T-helper 1 cell (primary cell): ENCODE data around the gene PRKAA2.

ENCODE experiments used
- DNase-seq, 5 donors: peaks; one replicate each; pipeline ENCODE4 v3.0.0-alpha.2; 2012 to 2020

The PRKAA2 gene

GRCh38 chr1:56726706-56727105, 81.6 kb downstream of the PRKAA2 start:
- no peak for DNase-seq

GRCh38 chr1:56728964-56729363, 83.8 kb downstream of the PRKAA2 start:
- no peak for DNase-seq

- no peak for DNase-seq
Measured at GRCh38 chr1:56745231-56745630, 100.1 kb downstream of the PRKAA2 start.

GRCh38 chr1:56754708-56755479, 109.8 kb downstream of the PRKAA2 start:
- DNase-seq, result no peak

- DNase-seq, result no peak
Measured at GRCh38 chr1:56755911-56756310, 110.8 kb downstream of the PRKAA2 start.

GRCh38 chr1:56758135-56758534, 113.0 kb downstream of the PRKAA2 start:
- DNase-seq, result no peak

- no peak for DNase-seq
Measured at GRCh38 chr1:56758794-56759193, 113.7 kb downstream of the PRKAA2 start.
